ENCODE data around the gene NANOGP8.

DNA sequence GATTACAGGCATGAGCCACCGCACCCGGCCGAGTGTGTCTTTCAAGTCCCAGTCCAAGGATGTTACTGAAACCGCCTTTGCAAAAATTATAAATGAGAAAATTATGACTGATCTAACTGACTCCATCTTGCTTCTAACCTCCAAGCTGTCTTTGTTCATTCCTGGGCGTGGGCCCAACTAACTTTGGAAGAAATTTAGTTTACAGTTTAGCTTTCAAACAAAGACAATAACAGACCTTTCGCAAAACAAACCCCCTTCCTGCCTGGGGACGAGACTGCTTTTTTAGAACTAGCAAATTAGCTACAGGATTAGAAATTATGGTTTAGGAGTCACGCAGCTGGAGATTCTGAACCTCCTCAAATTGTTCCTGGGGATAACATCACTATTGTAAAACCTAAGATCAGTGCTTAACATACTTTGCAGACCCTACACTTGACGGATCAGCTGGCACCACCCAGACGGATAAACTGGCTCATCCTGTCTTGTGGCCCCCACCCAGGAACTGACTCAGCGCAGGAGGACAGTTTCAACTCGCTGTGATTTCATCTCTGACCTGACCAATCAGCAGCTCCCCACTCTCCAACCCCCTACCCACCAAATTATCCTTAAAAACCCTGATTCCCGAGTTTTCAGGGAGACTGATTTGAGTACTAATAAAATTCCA lies 23.8 kb downstream of the NANOGP8 start:
- TF ChIP-seq, protein P1, sequence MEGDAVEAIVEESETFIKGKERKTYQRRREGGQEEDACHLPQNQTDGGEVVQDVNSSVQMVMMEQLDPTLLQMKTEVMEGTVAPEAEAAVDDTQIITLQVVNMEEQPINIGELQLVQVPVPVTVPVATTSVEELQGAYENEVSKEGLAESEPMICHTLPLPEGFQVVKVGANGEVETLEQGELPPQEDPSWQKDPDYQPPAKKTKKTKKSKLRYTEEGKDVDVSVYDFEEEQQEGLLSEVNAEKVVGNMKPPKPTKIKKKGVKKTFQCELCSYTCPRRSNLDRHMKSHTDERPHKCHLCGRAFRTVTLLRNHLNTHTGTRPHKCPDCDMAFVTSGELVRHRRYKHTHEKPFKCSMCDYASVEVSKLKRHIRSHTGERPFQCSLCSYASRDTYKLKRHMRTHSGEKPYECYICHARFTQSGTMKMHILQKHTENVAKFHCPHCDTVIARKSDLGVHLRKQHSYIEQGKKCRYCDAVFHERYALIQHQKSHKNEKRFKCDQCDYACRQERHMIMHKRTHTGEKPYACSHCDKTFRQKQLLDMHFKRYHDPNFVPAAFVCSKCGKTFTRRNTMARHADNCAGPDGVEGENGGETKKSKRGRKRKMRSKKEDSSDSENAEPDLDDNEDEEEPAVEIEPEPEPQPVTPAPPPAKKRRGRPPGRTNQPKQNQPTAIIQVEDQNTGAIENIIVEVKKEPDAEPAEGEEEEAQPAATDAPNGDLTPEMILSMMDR (conservative IDR thresholded peaks at IDR 0.05 in 1 of 2, IDR thresholded peaks at IDR 0.05 in 1 of 2; ENCODE audit: extremely low read depth in 1 of 2, insufficient read depth in 1 of 2, low read depth in 1 of 2, low read length in 2 of 2), result no peak
- TF ChIP-seq EZH2 (IDR thresholded peaks at IDR 0.05; ENCODE audit: borderline replicate concordance, low read length), result no peak

All from mammary epithelial cell (primary cell).